Astrocyte of the spinal cord (primary cell): ENCODE data around the gene TPST2.
A peak's percentile ranks its signal among the peaks of the same experiment; 100 is the strongest.

Experiments
- DNase-seq: peaks from one replicate; pipeline ENCODE4 v3.0.0; 2011; ENCODE audit warnings: low read depth, low spot score
- H3K4me3 ChIP-seq: 2 replicates; pipeline ENCODE4 v1.5.1; 2011; ENCODE audit warnings: low read depth, mild to moderate bottlenecking, low read length, moderate library complexity
- CTCF ChIP-seq: IDR thresholded peaks from 2 replicates; pipeline ENCODE4 v1.5.1; 2012; ENCODE audit warnings: low read depth, mild to moderate bottlenecking, low read length, inconsistent platforms
- in situ Hi-C: cut with HindIII; loops from 2 replicates; pipeline ENCODE4 v1.10.0; 2017; ENCODE audit warnings: low sequenced_read_pairs

Gene TPST2

DNA sequence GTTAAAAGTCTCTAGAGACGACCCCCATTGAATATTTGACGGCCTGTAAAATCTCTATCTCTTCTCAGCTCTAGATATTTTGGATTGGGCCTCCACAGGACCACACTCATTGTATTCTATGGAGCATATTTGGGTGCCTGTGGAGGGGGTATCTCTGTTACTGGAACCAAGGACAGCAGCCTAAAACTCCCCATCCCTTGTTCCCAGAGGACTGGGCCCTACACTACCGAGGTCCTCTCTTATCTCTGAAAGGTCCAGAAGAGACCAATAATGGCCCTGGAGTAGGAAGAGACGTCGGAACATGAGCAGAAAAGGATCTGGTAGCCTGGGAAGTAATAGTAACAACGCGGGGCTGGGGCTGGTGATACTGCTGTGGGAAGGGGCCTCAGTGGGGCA, 106.9 kb downstream of the TPST2 start:
- H3K4me3 ChIP-seq = peak overlapping the region; percentile 93
- in situ Hi-C loops = no loop called here
- no peak for TF ChIP-seq CTCF
- no peak for DNase-seq

GRCh38 chr22:26482161-26482560, 107.8 kb downstream of the TPST2 start:
- in situ Hi-C loops = no loop called here
- no peak for DNase-seq
- TF ChIP-seq CTCF = no peak
- no peak overlapping the region for H3K4me3 ChIP-seq

- in situ Hi-C loops = no loop called here
- no peak overlapping the region for H3K4me3 ChIP-seq
- DNase-seq = no peak
- no peak for TF ChIP-seq CTCF
These were observed 108.2 kb downstream of the TPST2 start for GRCh38 chr22:26481694-26482093.

DNA sequence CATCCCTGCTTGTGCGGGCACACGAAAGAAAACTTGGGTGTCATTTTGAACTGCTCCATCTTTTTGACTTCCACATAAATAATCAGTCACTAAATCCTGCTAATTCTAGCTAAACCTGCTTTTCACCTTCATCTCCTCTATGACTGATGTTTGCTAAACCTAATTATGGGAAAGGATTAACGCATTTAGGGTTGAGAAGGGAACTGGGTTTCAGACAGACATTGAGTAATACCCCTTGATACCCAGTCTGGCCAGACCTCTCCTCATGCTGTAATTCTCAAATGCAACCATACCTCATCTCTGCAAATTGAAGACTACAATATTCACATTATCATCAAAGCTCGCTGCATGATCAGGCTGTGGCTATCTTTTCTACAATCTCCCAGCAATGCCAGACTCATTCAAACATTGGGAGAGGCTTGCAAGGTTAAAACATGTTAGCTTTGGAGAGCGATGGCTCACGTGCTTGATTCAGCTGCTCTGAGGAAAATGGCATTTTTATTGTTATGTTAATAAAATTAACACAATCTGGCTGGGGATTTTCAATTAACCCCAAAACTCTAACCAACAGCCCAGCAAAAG, 108.7 kb downstream of the TPST2 start:
- no peak for DNase-seq
- in situ Hi-C loops = no loop called here
- no peak overlapping the region for H3K4me3 ChIP-seq
- no peak for TF ChIP-seq CTCF

DNA sequence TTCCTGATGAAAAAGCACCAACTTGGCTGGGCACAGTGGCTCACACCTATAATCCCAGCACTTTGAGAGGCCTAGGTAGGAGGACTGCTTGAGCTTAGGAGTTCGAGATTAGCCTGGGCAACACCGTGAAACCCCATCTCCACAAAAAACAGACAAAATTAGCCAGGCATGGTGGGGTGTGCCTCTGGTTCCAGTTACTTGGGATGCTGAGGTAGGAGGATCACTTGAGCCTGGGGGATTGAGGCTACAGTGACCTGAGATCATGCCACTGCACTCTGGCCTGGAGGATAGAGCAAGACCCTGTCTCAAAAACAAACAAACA, 109.4 kb downstream of the TPST2 start:
- no peak for DNase-seq
- in situ Hi-C loops = no loop called here
- TF ChIP-seq CTCF = no peak
- no peak overlapping the region for H3K4me3 ChIP-seq

DNA sequence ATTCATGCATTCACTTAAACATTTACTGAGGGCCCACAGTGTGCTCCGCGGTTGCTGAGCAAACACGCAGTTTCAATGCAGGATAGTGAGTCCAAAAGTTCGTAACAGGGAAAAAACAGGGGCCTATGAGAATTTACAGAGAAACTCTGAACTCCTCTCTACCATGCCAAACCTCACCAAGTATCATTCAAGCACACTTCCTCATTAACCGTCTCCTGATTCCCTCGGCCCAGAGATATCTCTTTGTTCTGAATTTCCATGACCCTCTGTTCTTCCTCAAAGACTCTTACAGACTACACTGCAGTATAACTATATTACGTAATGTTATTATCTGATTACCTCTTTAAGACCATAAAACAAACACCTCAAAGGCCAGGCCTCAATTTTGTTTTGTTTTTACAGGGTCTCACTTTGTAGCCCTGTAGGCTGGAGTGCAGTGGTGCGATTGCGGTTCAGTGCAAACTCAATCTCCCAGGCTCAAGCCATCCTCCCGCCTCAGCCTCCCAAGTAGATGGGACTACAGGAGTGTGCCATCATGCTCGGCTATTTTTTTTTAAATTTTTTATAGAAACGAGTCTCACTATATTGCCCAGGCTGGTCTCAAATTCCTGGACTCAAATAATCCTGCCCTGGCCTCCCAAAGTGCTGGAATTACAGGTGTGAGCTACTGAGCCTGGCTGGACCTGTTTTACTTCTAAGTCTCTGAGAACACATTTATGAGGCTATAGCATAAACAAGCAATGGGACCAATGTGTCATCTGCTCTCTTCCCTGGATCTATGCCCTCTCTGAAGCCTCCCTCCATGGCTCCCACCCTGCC, 109.9 kb downstream of the TPST2 start:
- no peak for DNase-seq
- in situ Hi-C loops = no loop called here
- TF ChIP-seq CTCF = no peak
- no peak overlapping the region for H3K4me3 ChIP-seq
